Adrenal gland (tissue), 5 donors: ENCODE results near the gene BTLA.

ENCODE experiments used
- POLR2A ChIP-seq, 2 donors: fragments of 450-650 bp; IDR thresholded peaks; one replicate each; pipeline ENCODE4 v1.6.1; 2017; ENCODE audit warnings: antibody characterized with exemption in 2 of 2, mild to moderate bottlenecking in 2 of 2, moderate library complexity in 1 of 2
- TF ChIP-seq, protein P1 (sequence below), 6 experiments: fragments of 450-650 bp in 4 of 6; fragments of 200-600 bp in 2 of 6; sonication (generic) in 1 of 6; IDR thresholded peaks; 1 replicate in 5 of 6; 2 replicates in 1 of 6; pipeline versions ENCODE4 v1.5.1 to v1.8.0; 2016 to 2021; ENCODE audit warnings: antibody characterized with exemption in 6 of 6, mild to moderate bottlenecking in 2 of 6, moderate library complexity in 1 of 6
- donor health status: DM: no; HTN: no; CAD: no.

DNA sequence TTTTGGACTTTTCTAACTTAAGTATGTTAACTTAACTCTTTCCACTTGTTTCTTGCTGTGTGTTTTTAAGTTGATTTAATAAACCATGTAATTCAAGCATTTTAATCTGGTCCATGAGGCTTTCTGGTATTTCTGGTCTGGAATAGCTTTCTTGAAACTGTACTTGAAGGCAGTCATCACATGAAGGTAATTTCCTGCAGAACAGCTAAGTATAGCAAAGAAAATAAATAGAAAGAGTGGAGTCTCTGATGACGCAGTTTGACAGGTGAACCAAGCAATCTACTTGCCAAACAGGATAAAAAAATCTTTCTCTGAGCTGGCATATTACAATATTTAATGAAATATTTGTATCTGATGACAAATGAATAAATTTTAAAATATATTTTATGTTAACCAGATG, 74.9 kb downstream of the BTLA start:
- TF ChIP-seq, protein P1, sequence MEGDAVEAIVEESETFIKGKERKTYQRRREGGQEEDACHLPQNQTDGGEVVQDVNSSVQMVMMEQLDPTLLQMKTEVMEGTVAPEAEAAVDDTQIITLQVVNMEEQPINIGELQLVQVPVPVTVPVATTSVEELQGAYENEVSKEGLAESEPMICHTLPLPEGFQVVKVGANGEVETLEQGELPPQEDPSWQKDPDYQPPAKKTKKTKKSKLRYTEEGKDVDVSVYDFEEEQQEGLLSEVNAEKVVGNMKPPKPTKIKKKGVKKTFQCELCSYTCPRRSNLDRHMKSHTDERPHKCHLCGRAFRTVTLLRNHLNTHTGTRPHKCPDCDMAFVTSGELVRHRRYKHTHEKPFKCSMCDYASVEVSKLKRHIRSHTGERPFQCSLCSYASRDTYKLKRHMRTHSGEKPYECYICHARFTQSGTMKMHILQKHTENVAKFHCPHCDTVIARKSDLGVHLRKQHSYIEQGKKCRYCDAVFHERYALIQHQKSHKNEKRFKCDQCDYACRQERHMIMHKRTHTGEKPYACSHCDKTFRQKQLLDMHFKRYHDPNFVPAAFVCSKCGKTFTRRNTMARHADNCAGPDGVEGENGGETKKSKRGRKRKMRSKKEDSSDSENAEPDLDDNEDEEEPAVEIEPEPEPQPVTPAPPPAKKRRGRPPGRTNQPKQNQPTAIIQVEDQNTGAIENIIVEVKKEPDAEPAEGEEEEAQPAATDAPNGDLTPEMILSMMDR (IDR thresholded peaks at IDR 0.05), result no peak
- no peak for TF ChIP-seq POLR2A (IDR thresholded peaks at IDR 0.05)
